HG02623 (cell line): Measurements from ENCODE around the gene ARIH2.

Experiments used
- ATAC-seq: cut with Tn5 transposase; IDR thresholded peaks from one replicate; pipeline ENCODE4 v1.9.1; 2021; ENCODE audit warnings: moderate library complexity; ENCODE audit not compliant: unreplicated experiment

The ARIH2 gene

GRCh38 chr3:49018707-49019006, 100.0 kb downstream of the ARIH2 start:
- no peak for ATAC-seq

GRCh38 chr3:49019941-49020329, 101.3 kb downstream of the ARIH2 start:
- no peak for ATAC-seq

- no peak for ATAC-seq
These were observed 101.9 kb downstream of the ARIH2 start for GRCh38 chr3:49020330-49021212.

GRCh38 chr3:49021213-49021812, 102.7 kb downstream of the ARIH2 start:
- peak; percentile 50 for ATAC-seq

GRCh38 chr3:49021813-49022687, 103.4 kb downstream of the ARIH2 start, which contains the start of gene NDUFAF3:
Gene NDUFAF3 (plus strand): TSS chr3:49022121. CDS start chr3:49022145, 24 bp downstream.
- ATAC-seq, result peak; percentile 43

GRCh38 chr3:49022688-49023171, 104.1 kb downstream of the ARIH2 start:
- ATAC-seq, result no peak

- ATAC-seq, result no peak
These were observed 105.1 kb downstream of the ARIH2 start for GRCh38 chr3:49023775-49024174.

- ATAC-seq, result no peak
These were observed 105.8 kb downstream of the ARIH2 start for GRCh38 chr3:49024449-49024848.

- no peak for ATAC-seq
These were observed 106.6 kb downstream of the ARIH2 start for GRCh38 chr3:49025005-49025792.

- no peak for ATAC-seq
These were observed 107.3 kb downstream of the ARIH2 start for GRCh38 chr3:49025793-49026520.

- ATAC-seq, result no peak
These were observed 107.9 kb downstream of the ARIH2 start for GRCh38 chr3:49026536-49026935.

- ATAC-seq, result no peak
These were observed 109.0 kb downstream of the ARIH2 start for GRCh38 chr3:49027634-49028033.

- no peak for ATAC-seq
These were observed 109.6 kb downstream of the ARIH2 start for GRCh38 chr3:49028298-49028672.

GRCh38 chr3:49028673-49029562, 110.3 kb downstream of the ARIH2 start, which contains the start of gene IMPDH2:
Gene IMPDH2 (minus strand): TSS chr3:49029398. CDS start chr3:49029350, 48 bp downstream.
- peak; percentile 89 for ATAC-seq

GRCh38 chr3:49029563-49029884, 110.9 kb downstream of the ARIH2 start:
- no peak for ATAC-seq

GRCh38 chr3:49030321-49030720, 111.7 kb downstream of the ARIH2 start:
- no peak for ATAC-seq

- no peak for ATAC-seq
These were observed 114.1 kb downstream of the ARIH2 start for GRCh38 chr3:49032646-49033304.

- ATAC-seq, result no peak
These were observed 116.0 kb downstream of the ARIH2 start for GRCh38 chr3:49034650-49035049.
